Panc1 (cell line): ENCODE data around the gene LRR1.
"Not testable (repeated sequence)": the region's sequence is repeated elsewhere in the genome, so short reads cannot be mapped to it uniquely, and the experiment has no call there.

Source experiments
- POLR2AphosphoS5 ChIP-seq: IDR thresholded peaks from 2 replicates; pipeline ENCODE4 v1.6.1; 2012; ENCODE audit warnings: mild to moderate bottlenecking, low read depth, low read length, moderate library complexity
- SIN3A ChIP-seq: IDR thresholded peaks from 2 replicates; pipeline ENCODE4 v1.6.1; 2012; ENCODE audit warnings: low read depth, mild to moderate bottlenecking, low read length, moderate library complexity, borderline replicate concordance; ENCODE audit not compliant: insufficient read depth
- TCF7L2 ChIP-seq: IDR thresholded peaks from 2 replicates; pipeline ENCODE4 v1.6.1; 2011; ENCODE audit warnings: mild to moderate bottlenecking, low read depth, low read length, inconsistent platforms
- TF ChIP-seq, protein P1 (sequence below): fragments of 450-650 bp; IDR thresholded peaks from 2 replicates; pipeline ENCODE4 v1.5.1; 2017; ENCODE audit warnings: mild to moderate bottlenecking
- TF ChIP-seq, protein P2 (sequence below), 2 experiments: IDR thresholded peaks; 2 replicates each; pipeline ENCODE4 v1.6.1; 2011 to 2012; ENCODE audit warnings: low read depth in 2 of 2, control low read depth in 1 of 2, low read length in 1 of 2, mild to moderate bottlenecking in 1 of 2, moderate library complexity in 1 of 2; ENCODE audit not compliant: insufficient read depth in 1 of 2

DNA sequence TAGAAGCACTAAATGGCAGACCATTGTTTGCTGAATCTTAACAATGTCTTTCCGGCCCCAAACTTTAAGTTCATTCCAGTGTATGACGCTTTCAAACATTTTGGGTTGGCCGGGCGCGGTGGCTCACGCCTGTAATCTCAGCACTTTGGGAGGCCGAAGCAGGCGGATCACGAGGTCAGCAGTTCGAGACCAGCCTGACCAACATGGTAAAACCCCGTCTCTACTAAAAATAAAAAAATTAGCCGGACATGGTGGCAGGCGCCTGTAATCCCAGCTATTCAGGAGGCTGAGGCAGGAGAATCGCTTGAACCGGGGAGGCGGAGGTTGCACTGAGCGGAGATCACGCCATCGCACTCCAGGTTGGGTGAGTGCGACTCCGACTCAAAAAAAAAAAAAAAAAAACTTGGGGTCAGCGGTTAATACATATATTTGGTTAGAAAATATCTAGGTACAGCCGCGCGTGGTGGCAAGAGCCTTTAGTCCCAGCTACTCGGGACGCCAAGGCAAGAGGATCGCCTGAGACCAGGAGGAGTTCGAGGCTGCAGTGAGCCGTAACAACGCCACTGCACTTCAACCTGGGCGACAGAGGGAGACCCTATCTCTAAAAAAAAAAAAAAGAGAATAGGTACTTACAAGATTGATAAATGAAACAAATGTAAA lies 13.6 kb upstream of the LRR1 start:
- TF ChIP-seq, protein P1, sequence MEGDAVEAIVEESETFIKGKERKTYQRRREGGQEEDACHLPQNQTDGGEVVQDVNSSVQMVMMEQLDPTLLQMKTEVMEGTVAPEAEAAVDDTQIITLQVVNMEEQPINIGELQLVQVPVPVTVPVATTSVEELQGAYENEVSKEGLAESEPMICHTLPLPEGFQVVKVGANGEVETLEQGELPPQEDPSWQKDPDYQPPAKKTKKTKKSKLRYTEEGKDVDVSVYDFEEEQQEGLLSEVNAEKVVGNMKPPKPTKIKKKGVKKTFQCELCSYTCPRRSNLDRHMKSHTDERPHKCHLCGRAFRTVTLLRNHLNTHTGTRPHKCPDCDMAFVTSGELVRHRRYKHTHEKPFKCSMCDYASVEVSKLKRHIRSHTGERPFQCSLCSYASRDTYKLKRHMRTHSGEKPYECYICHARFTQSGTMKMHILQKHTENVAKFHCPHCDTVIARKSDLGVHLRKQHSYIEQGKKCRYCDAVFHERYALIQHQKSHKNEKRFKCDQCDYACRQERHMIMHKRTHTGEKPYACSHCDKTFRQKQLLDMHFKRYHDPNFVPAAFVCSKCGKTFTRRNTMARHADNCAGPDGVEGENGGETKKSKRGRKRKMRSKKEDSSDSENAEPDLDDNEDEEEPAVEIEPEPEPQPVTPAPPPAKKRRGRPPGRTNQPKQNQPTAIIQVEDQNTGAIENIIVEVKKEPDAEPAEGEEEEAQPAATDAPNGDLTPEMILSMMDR: not testable (repeated sequence)
- TF ChIP-seq POLR2AphosphoS5, SIN3A, TCF7L2: not testable (repeated sequence)
- TF ChIP-seq, protein P2, sequence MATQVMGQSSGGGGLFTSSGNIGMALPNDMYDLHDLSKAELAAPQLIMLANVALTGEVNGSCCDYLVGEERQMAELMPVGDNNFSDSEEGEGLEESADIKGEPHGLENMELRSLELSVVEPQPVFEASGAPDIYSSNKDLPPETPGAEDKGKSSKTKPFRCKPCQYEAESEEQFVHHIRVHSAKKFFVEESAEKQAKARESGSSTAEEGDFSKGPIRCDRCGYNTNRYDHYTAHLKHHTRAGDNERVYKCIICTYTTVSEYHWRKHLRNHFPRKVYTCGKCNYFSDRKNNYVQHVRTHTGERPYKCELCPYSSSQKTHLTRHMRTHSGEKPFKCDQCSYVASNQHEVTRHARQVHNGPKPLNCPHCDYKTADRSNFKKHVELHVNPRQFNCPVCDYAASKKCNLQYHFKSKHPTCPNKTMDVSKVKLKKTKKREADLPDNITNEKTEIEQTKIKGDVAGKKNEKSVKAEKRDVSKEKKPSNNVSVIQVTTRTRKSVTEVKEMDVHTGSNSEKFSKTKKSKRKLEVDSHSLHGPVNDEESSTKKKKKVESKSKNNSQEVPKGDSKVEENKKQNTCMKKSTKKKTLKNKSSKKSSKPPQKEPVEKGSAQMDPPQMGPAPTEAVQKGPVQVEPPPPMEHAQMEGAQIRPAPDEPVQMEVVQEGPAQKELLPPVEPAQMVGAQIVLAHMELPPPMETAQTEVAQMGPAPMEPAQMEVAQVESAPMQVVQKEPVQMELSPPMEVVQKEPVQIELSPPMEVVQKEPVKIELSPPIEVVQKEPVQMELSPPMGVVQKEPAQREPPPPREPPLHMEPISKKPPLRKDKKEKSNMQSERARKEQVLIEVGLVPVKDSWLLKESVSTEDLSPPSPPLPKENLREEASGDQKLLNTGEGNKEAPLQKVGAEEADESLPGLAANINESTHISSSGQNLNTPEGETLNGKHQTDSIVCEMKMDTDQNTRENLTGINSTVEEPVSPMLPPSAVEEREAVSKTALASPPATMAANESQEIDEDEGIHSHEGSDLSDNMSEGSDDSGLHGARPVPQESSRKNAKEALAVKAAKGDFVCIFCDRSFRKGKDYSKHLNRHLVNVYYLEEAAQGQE (IDR thresholded peaks at IDR 0.05; ENCODE audit: insufficient read depth in 1 of 2, low read depth in 2 of 2, low read length in 1 of 2): not testable (repeated sequence)
